PFSK-1 (cell line): Measurements from ENCODE around the gene USP34.

Source experiments
- FOXP2 ChIP-seq: optimal IDR thresholded peaks from 2 replicates; pipeline ENCODE3; 2011; ENCODE audit warnings: borderline replicate concordance, control low read depth, inconsistent platforms; ENCODE audit not compliant: insufficient read depth; ENCODE audit errors: extremely low read length, extremely low read depth
- POLR2AphosphoS5 ChIP-seq: IDR thresholded peaks from 2 replicates; pipeline ENCODE4 v1.6.1; 2012; ENCODE audit warnings: low read depth, mild to moderate bottlenecking, control low read depth, low read length, moderate library complexity
- SIN3A ChIP-seq: IDR thresholded peaks from 2 replicates; pipeline ENCODE4 v1.6.1; 2012; ENCODE audit warnings: mild to moderate bottlenecking, low read length, moderate library complexity, borderline replicate concordance; ENCODE audit not compliant: insufficient read depth
- TAF1 ChIP-seq: IDR thresholded peaks from 2 replicates; pipeline ENCODE4 v1.6.1; 2012; ENCODE audit warnings: low read length, control low read depth, borderline replicate concordance; ENCODE audit not compliant: insufficient read depth
- TF ChIP-seq, protein P1 (sequence below), 2 experiments: IDR thresholded peaks; 2 replicates each; pipeline versions ENCODE4 v1.6.1 to v1.8.0; 2011 to 2012; ENCODE audit warnings: low read depth in 2 of 2, low read length in 2 of 2, control low read depth in 1 of 2, inconsistent platforms in 1 of 2, mild to moderate bottlenecking in 1 of 2, moderate library complexity in 1 of 2; ENCODE audit not compliant: insufficient read depth in 1 of 2

The USP34 gene

DNA sequence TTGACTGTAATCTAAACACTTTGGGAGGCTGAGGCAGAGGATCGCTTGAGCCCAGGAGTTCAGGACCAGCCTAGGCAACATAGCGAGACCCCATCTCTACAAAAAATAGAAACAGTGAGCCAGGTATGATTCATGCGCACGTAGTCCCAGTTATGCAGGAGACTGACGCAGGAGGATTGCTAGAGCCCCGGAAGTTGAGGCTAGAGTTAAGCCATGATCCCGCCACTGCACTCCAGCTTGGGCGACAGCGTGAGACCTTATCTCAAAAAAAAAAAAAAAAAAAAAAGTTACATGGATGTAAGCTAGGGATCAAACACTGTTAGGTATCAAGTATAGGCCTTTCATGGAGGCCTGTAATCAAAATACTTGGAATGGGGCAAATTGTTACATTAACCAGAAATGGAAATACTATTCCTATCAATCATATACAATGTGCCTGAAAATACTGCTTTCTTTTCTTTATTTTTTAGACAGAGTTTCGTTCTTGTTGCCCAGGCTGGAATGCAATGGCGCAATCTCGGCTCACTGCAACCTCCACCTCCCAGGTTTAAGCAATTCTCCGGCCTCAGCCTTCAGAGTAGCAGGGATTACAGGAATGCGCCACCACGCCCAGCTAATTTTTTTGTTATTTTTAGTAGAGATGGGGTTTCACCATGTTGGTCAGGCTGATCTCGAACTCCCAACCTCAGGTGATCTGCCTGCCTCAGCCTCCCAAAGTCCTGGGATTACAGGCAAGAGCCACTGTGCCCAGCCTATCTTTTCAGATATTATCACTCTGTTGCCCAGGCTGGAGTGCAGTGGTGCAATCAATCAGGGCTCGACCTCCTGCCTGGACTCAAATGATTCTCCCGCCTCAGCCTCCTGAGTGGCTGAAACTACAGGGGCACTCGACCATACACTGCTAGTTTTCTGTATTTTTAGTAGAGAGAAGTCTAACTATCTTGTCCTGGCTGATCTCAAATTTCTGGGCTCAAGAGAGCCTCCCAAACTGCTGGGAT is 40.1 kb upstream of the USP34 start:
- TF ChIP-seq SIN3A (no peak), TAF1 (no peak), POLR2AphosphoS5 (no peak), FOXP2 (no peak)
- TF ChIP-seq, protein P1, sequence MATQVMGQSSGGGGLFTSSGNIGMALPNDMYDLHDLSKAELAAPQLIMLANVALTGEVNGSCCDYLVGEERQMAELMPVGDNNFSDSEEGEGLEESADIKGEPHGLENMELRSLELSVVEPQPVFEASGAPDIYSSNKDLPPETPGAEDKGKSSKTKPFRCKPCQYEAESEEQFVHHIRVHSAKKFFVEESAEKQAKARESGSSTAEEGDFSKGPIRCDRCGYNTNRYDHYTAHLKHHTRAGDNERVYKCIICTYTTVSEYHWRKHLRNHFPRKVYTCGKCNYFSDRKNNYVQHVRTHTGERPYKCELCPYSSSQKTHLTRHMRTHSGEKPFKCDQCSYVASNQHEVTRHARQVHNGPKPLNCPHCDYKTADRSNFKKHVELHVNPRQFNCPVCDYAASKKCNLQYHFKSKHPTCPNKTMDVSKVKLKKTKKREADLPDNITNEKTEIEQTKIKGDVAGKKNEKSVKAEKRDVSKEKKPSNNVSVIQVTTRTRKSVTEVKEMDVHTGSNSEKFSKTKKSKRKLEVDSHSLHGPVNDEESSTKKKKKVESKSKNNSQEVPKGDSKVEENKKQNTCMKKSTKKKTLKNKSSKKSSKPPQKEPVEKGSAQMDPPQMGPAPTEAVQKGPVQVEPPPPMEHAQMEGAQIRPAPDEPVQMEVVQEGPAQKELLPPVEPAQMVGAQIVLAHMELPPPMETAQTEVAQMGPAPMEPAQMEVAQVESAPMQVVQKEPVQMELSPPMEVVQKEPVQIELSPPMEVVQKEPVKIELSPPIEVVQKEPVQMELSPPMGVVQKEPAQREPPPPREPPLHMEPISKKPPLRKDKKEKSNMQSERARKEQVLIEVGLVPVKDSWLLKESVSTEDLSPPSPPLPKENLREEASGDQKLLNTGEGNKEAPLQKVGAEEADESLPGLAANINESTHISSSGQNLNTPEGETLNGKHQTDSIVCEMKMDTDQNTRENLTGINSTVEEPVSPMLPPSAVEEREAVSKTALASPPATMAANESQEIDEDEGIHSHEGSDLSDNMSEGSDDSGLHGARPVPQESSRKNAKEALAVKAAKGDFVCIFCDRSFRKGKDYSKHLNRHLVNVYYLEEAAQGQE (IDR thresholded peaks at IDR 0.05; ENCODE audit: insufficient read depth in 1 of 2, low read depth in 2 of 2, low read length in 2 of 2) = no peak

DNA sequence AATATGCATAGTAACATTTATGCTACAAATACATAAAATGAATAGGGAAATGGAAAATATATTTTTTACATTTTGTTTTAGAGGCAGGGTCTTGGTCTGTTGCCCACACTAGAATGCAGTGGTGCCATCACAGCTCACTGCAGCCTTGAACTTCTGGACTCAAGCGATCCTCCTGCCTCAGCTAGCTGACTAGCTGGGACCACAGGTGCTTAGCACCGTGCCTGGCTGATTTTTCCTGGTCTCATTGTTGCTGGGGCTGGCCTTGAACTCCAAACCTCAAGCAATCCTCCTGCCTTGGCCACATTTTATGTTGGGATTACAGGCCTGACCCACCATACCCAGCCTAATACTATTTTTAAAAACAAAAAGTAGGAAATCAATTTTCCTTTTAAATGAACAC is 34.1 kb upstream of the USP34 start:
- TF ChIP-seq TAF1 = no peak

GRCh38 chr2:61499060-61499459 is 28.2 kb upstream of the USP34 start:
- TF ChIP-seq SIN3A = no peak
- TF ChIP-seq FOXP2 = no peak
- TF ChIP-seq TAF1 = no peak

DNA sequence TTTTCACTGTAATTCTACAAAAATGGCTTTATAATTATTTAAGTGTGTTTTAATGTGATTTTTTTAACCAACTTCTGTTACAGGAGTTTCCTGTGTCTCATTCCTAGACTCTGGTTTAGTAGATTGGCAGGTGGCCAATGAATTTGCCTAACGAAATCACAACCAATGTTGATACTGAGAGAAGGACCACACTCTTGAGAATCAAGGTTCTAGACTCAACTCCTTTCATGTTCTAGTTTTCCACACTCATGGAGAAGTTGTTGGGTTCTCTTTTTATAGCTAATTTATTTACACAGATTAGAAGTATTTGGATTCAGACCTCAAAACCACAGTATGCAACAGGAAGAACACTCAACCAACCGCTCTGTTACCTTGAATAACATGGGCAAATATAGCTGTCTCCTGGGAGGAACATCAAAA is 22.6 kb upstream of the USP34 start:
- TF ChIP-seq TAF1 = no peak
- no peak for TF ChIP-seq POLR2AphosphoS5
- TF ChIP-seq, protein P1 (IDR thresholded peaks at IDR 0.05; ENCODE audit: insufficient read depth in 1 of 2, low read depth in 2 of 2, low read length in 2 of 2) = no peak

DNA sequence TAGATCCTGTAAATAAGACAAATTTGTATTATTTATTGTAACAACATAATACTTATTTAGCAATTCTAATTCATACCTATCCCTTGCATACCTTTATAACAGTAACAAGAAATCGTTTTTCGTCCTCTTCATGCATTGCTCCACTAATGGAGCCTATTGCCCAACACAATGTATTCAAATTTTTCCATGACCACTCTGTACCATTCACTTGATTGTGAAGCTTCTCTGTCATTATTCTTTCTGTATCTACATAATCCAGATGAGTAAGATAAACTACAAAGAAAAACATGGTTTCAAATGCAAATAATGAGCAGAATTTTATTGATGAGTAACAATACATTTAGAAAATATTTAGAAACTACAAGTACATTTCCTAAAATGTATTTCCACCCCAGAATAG is 21.6 kb upstream of the USP34 start:
- TF ChIP-seq SIN3A (no peak), TAF1 (no peak), FOXP2 (no peak), POLR2AphosphoS5 (0 out of 2 replicates have a peak, but pooled peaks have one; percentile 27)
- TF ChIP-seq, protein P1 (IDR thresholded peaks at IDR 0.05; ENCODE audit: insufficient read depth in 1 of 2, low read depth in 2 of 2, low read length in 2 of 2) = no peak

DNA sequence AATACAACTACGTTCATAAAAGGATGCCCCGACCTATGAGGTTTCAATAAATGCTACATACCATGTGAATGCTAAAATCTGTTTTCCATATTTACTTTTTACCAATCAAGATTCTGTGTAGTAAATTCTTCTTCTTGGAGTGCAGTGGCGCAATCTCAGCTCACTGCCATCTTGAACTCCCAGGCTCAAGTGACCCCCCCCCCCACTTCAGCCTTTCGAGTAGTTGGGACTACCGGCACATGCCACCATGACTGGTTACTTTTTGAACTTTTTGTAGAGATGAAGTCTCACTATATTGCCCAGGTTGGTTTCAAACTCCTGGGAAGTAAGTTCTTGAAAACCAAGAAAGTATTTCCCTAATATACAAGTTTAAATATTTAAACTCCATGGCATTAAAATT is 14.4 kb upstream of the USP34 start:
- TF ChIP-seq TAF1 = no peak
- TF ChIP-seq, protein P1 (IDR thresholded peaks at IDR 0.05; ENCODE audit: insufficient read depth in 1 of 2, low read depth in 2 of 2, low read length in 2 of 2) = no peak
- no peak for TF ChIP-seq POLR2AphosphoS5
- no peak for TF ChIP-seq SIN3A
- TF ChIP-seq FOXP2 = no peak
